Peyer's patch (tissue), 4 donors: ENCODE data around the gene ELANE. TPM values are rescaled to one million over a fixed set of nuclear protein-coding genes. Genes with fewer than 3 reads are reported as not detected.

Experiments used
- DNase-seq, 3 donors: peaks; one replicate each; pipeline ENCODE4 v3.0.0-alpha.2; 2017 to 2019
- H3K27ac ChIP-seq, 4 donors: fragments of 200-600 bp; sonication (generic); one replicate each; pipeline ENCODE4 v1.5.1; 2016 to 2019
- H3K27me3 ChIP-seq, 2 donors: fragments of 200-600 bp; sonication (generic); one replicate each; pipeline ENCODE4 v1.5.1; 2019
- H3K36me3 ChIP-seq, 3 donors: fragments of 200-600 bp; sonication (generic); one replicate each; pipeline ENCODE4 v1.5.1; 2016 to 2019
- H3K4me1 ChIP-seq, 4 donors: fragments of 200-600 bp; sonication (generic); one replicate each; pipeline ENCODE4 v1.5.1; 2016 to 2019
- H3K4me3 ChIP-seq, 4 donors: fragments of 200-600 bp; sonication (generic); 1 replicate in 3 of 4; 2 replicates in 1 of 4; pipeline ENCODE4 v1.5.1; 2016 to 2019; ENCODE audit warnings: mild to moderate bottlenecking in 1 of 4
- H3K9me3 ChIP-seq, 4 donors: fragments of 200-600 bp; sonication (generic); one replicate each; pipeline ENCODE4 v1.5.1; 2016 to 2019; ENCODE audit warnings: mild to moderate bottlenecking in 1 of 4
- CTCF ChIP-seq, 6 experiments: fragments of 450-650 bp in 4 of 6; fragments of 200-600 bp in 2 of 6; sonication (generic) in 1 of 6; IDR thresholded peaks; one replicate each; pipeline ENCODE4 v1.5.1; 2017 to 2019; ENCODE audit warnings: antibody characterized with exemption in 6 of 6, mild to moderate bottlenecking in 3 of 6, moderate library complexity in 1 of 6
- POLR2A ChIP-seq, 2 donors: fragments of 450-650 bp; IDR thresholded peaks; one replicate each; pipeline ENCODE4 v1.5.1; 2017; ENCODE audit warnings: antibody characterized with exemption in 2 of 2, mild to moderate bottlenecking in 2 of 2, moderate library complexity in 2 of 2
- small RNA-seq, 2 donors: library from RNA; depleted of rRNA; stranded (forward); fragments of <200 nt; gene quantifications; one replicate each; pipeline ENCODE3, GENCODE V24; 2016
- total RNA-seq, 4 donors: library from RNA; depleted of rRNA; stranded (reverse); fragments of >200 nt; gene quantifications; one replicate each; pipeline ENCODE4 v1.1.0, GENCODE V29; 2016

ELANE gene
- total RNA-seq, 4 donors from 2014 or later, result not detected

GRCh38 chr19:902446-903226 lies 50.5 kb downstream of the ELANE start:
- no peak overlapping the region for H3K4me3 ChIP-seq
- no peaks in the 10 kb centered on the region for H3K9me3 ChIP-seq
- no peak for TF ChIP-seq CTCF (IDR thresholded peaks at IDR 0.05)
- no peak for TF ChIP-seq POLR2A (IDR thresholded peaks at IDR 0.05)
- peaks cover 0 to 24% (median 0%) of the 10 kb centered on the region in 3 donors for H3K36me3 ChIP-seq
- no peak for DNase-seq
- H3K27me3 ChIP-seq, result no peaks in the 10 kb centered on the region
- no peak overlapping the region for H3K27ac ChIP-seq
- H3K4me1 ChIP-seq, result peaks cover 0 to 8% (median 2%) of the 10 kb centered on the region in 4 donors

DNA sequence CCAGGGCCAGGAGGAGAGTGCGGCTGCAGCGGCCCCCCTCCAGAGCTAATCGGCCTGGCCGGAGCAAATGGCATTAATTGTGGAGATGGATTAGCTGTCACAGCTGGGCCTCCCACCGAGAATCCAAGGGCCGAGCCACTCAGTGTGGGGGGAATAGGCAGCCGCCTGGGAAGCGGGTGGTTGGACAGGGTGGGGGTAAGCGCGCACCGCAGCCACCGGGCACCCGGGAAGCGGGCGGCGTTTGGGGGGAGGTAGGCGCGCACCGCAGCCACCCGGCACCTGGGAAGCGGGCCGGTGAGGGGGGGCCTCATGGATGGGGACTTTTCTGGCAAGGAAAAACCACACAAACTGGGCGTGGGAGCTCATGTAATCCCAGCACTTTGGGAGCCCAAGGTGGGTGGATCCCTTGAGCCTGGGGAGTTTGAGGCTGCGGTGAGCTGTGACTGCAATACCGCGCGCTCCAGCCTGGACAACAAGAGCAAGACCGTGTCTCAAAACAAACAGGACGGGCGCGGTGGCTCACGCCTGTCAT lies 51.2 kb downstream of the ELANE start:
- no peak for DNase-seq
- Histone ChIP-seq H3K27ac (no peak overlapping the region), H3K9me3 (no peaks in the 10 kb centered on the region), H3K36me3 (peaks cover 0 to 24% (median 0%) of the 10 kb centered on the region in 3 donors), H3K27me3 (no peaks in the 10 kb centered on the region), H3K4me3 (no peak overlapping the region), H3K4me1 (peaks cover 0 to 15% (median 2%) of the 10 kb centered on the region in 4 donors)
- TF ChIP-seq CTCF (IDR thresholded peaks at IDR 0.05), result no peak
- TF ChIP-seq POLR2A (IDR thresholded peaks at IDR 0.05), result no peak

- no peak for TF ChIP-seq POLR2A (IDR thresholded peaks at IDR 0.05)
- no peak for TF ChIP-seq CTCF (IDR thresholded peaks at IDR 0.05)
- Histone ChIP-seq H3K27ac (no peak overlapping the region), H3K4me3 (no peak overlapping the region), H3K4me1 (peaks cover 0 to 22% (median 8%) of the 10 kb centered on the region in 4 donors), H3K27me3 (no peaks in the 10 kb centered on the region), H3K9me3 (no peaks in the 10 kb centered on the region), H3K36me3 (peaks cover 0 to 15% (median 0%) of the 10 kb centered on the region in 3 donors)
- DNase-seq, result no peak
Observed at GRCh38 chr19:904545-904944, 52.4 kb downstream of the ELANE start.

Small RNA genes lying within 50 kb of the gene (small RNA-seq; reads per million reads assigned to genes)
- gene MIR3187 (0 reads per million in 2 donors), gene RNU6-9 (0 reads per million in 2 donors)

Other genes starting within 250 kb of the ELANE start
- gene POLRMT, start 218.8 kb upstream of the ELANE start, total RNA-seq, result 100 to 1,000 TPM in 1 of 4 donors, 10 to 100 TPM in 3; 33.8 to 119 (median 70.5) TPM
- not detected for gene FGF22, start 212.4 kb upstream of the ELANE start, total RNA-seq
- 100 to 1,000 TPM in 3 of 4 donors, 10 to 100 TPM in 1; 83.3 to 119 (median 115) TPM for gene RNF126, start 189.1 kb upstream of the ELANE start, total RNA-seq
- 10 to 100 TPM; 13.8 to 94.9 (median 34.9) TPM for gene FSTL3, start 175.9 kb upstream of the ELANE start, total RNA-seq
- gene PRSS57, start 156.9 kb upstream of the ELANE start, total RNA-seq, result not detected
- 10 to 100 TPM in 3 of 4 donors, 1 to 10 TPM in 1; 7.5 to 33.8 (median 21.6) TPM for gene PALM, start 143.4 kb upstream of the ELANE start, total RNA-seq
- 100 to 1,000 TPM; 116 to 828 (median 637) TPM for gene MISP, start 101.2 kb upstream of the ELANE start, total RNA-seq
- 100 to 1,000 TPM; 173 to 436 (median 229) TPM for gene PTBP1, start 54.9 kb upstream of the ELANE start, total RNA-seq
- gene PLPPR3, start 30.3 kb upstream of the ELANE start, total RNA-seq, result not detected
- gene AZU1, start 24.5 kb upstream of the ELANE start, total RNA-seq, result not detected
- gene PRTN3, start 11.3 kb upstream of the ELANE start, total RNA-seq, result not detected
- gene CFD, start 7.4 kb downstream of the ELANE start, total RNA-seq, result 100 to 1,000 TPM; 140 to 403 (median 303) TPM
- 10 to 100 TPM; 60.2 to 83.6 (median 65.3) TPM for gene MED16, start 40.9 kb downstream of the ELANE start, total RNA-seq
- gene RNU6-9, start 41.2 kb downstream of the ELANE start, total RNA-seq, result not detected
- gene R3HDM4, start 60.9 kb downstream of the ELANE start, total RNA-seq, result 10 to 100 TPM; 20.8 to 43.5 (median 34.8) TPM
- not detected for gene KISS1R, start 65.0 kb downstream of the ELANE start, total RNA-seq
- 10 to 100 TPM in 1 of 4 donors, 1 to 10 TPM in 3; 2.8 to 11.0 (median 4.9) TPM for gene ARID3A, start 73.7 kb downstream of the ELANE start, total RNA-seq
- gene WDR18, start 132.0 kb downstream of the ELANE start, total RNA-seq, result 10 to 100 TPM; 26.4 to 58.8 (median 40.5) TPM
- not detected for gene GRIN3B, start 148.1 kb downstream of the ELANE start, total RNA-seq
- 100 to 1,000 TPM; 287 to 409 (median 366) TPM for gene TMEM259, start 168.8 kb downstream of the ELANE start, total RNA-seq
- not detected for gene RNU6-2, start 169.2 kb downstream of the ELANE start, total RNA-seq
- gene CNN2, start 174.3 kb downstream of the ELANE start, total RNA-seq, result 10 to 100 TPM; 20.6 to 47.0 (median 22.6) TPM
- 100 to 1,000 TPM in 1 of 4 donors, 10 to 100 TPM in 3; 30.1 to 162 (median 72.1) TPM for gene ABCA7, start 187.8 kb downstream of the ELANE start, total RNA-seq
- 100 to 1,000 TPM in 2 of 4 donors, 10 to 100 TPM in 2; 82.6 to 187 (median 118) TPM for gene ARHGAP45, start 214.9 kb downstream of the ELANE start, total RNA-seq
- gene POLR2E, start 243.1 kb downstream of the ELANE start, total RNA-seq, result 100 to 1,000 TPM in 2 of 4 donors, 10 to 100 TPM in 2; 74.3 to 107 (median 96.9) TPM